PC-3 (cell line): Measurements from ENCODE around the gene HRH2.

Source experiments
- CTCF ChIP-seq: fragments of 300-600 bp; sonication (generic); conservative IDR thresholded peaks from 2 replicates; pipeline ENCODE4 v1.5.1; 2017; ENCODE audit warnings: antibody characterized with exemption, low read depth, mild to moderate bottlenecking, low read length
- EZH2phosphoT487 ChIP-seq: fragments of 300-600 bp; sonication (generic); IDR thresholded peaks from 2 replicates; pipeline ENCODE4 v1.6.1; 2018; ENCODE audit warnings: mild to moderate bottlenecking, antibody characterized with exemption, low read length, borderline replicate concordance

- no peak for TF ChIP-seq CTCF
- no peak for TF ChIP-seq EZH2phosphoT487
These were observed 32.2 kb downstream of the HRH2 start for GRCh38 chr5:175690025-175690424.
